ENCODE measurements around the gene EZH2.
A peak's percentile ranks its signal among the peaks of the same experiment; 100 is the strongest.

Gene EZH2

GRCh38 chr7:148819697-148820360 is 64.3 kb downstream of the EZH2 start:
- DNase-seq (ENCODE audit: low read depth): peak; percentile 47
- no peak overlapping the region for H3K4me3 ChIP-seq (replicated peaks; ENCODE audit: low read depth, low read length)
- TF ChIP-seq CTCF (IDR thresholded peaks at IDR 0.05; ENCODE audit: low read length, missing control alignments): no peak

GRCh38 chr7:148815612-148816011 is 68.5 kb downstream of the EZH2 start:
- H3K4me3 ChIP-seq (replicated peaks; ENCODE audit: low read depth, low read length): no peak overlapping the region
- no peak for DNase-seq (ENCODE audit: low read depth)
- TF ChIP-seq CTCF (IDR thresholded peaks at IDR 0.05; ENCODE audit: low read length, missing control alignments): no peak

- DNase-seq (ENCODE audit: low read depth): no peak
- TF ChIP-seq CTCF (IDR thresholded peaks at IDR 0.05; ENCODE audit: low read length, missing control alignments): no peak
- H3K4me3 ChIP-seq (replicated peaks; ENCODE audit: low read depth, low read length): no peak overlapping the region
Measured at GRCh38 chr7:148814922-148815559, 69.0 kb downstream of the EZH2 start.

GRCh38 chr7:148813890-148814289 is 70.2 kb downstream of the EZH2 start:
- DNase-seq (ENCODE audit: low read depth): no peak
- no peak for TF ChIP-seq CTCF (IDR thresholded peaks at IDR 0.05; ENCODE audit: low read length, missing control alignments)
- no peak overlapping the region for H3K4me3 ChIP-seq (replicated peaks; ENCODE audit: low read depth, low read length)

- TF ChIP-seq CTCF (IDR thresholded peaks at IDR 0.05; ENCODE audit: low read length, missing control alignments): no peak
- H3K4me3 ChIP-seq (replicated peaks; ENCODE audit: low read depth, low read length): no peak overlapping the region
- no peak for DNase-seq (ENCODE audit: low read depth)
Measured at GRCh38 chr7:148811892-148812291, 72.2 kb downstream of the EZH2 start.

- DNase-seq (ENCODE audit: low read depth): no peak
- no peak overlapping the region for H3K4me3 ChIP-seq (replicated peaks; ENCODE audit: low read depth, low read length)
- no peak for TF ChIP-seq CTCF (IDR thresholded peaks at IDR 0.05; ENCODE audit: low read length, missing control alignments)
Measured at GRCh38 chr7:148809856-148810255, 74.2 kb downstream of the EZH2 start.

GRCh38 chr7:148807436-148807835 is 76.7 kb downstream of the EZH2 start:
- H3K4me3 ChIP-seq (replicated peaks; ENCODE audit: low read depth, low read length): no peak overlapping the region
- DNase-seq (ENCODE audit: low read depth): no peak
- TF ChIP-seq CTCF (IDR thresholded peaks at IDR 0.05; ENCODE audit: low read length, missing control alignments): no peak

Data from fibroblast of pulmonary artery (primary cell).